ENCODE data around the gene PRKN.

Gene PRKN

GRCh38 chr6:161575523-161576254 lies 1151.9 kb downstream of the PRKN start (continued):
- TF ChIP-seq TSHZ1 (tag by site-specific recombination; IDR thresholded peaks at IDR 0.05; ENCODE audit: borderline replicate concordance) (no peak), ZNF624 (tag by site-specific recombination; IDR thresholded peaks at IDR 0.05) (no peak), ZNF23 (tag by site-specific recombination; IDR thresholded peaks at IDR 0.05; ENCODE audit: borderline replicate concordance) (no peak), ZNF398 (tag by site-specific recombination; IDR thresholded peaks at IDR 0.05) (no peak), RBAK (tag by site-specific recombination; IDR thresholded peaks at IDR 0.05) (no peak), ZNF548 (tag by site-specific recombination; IDR thresholded peaks at IDR 0.05) (no peak), MEIS1 (CRISPR knock-in tag; IDR thresholded peaks at IDR 0.05; ENCODE audit: borderline replicate concordance) (no peak), PRDM4 (tag by site-specific recombination; IDR thresholded peaks at IDR 0.05) (no peak), ZNF211 (tag by site-specific recombination; IDR thresholded peaks at IDR 0.05; ENCODE audit: low read depth) (no peak)

GRCh38 chr6:161568885-161569456 lies 1158.6 kb downstream of the PRKN start:
- H3K9me3 ChIP-seq (ENCODE audit: control insufficient read depth, insufficient read depth, low read depth, low read length) = no peaks in the 10 kb centered on the region
- ChIA-PET CTCF (interaction anchor here (1.2 kb wide), 1 partner anchor 9 kb away, joined by 3 read pairs; no protein-coding TSS in a partner anchor), POLR2A (no interaction called here)
- no peak overlapping the region for H3K4me3 ChIP-seq (ENCODE audit: low read depth, low read length)
- TF ChIP-seq ZNF311 (tag by site-specific recombination; IDR thresholded peaks at IDR 0.05; ENCODE audit: borderline replicate concordance) = no peak
- no peak for TF ChIP-seq ZBTB11 (tag by site-specific recombination; conservative IDR thresholded peaks at IDR 0.05; ENCODE audit: low read depth)
- no peak for TF ChIP-seq ZBTB49 (tag by site-specific recombination; IDR thresholded peaks at IDR 0.05; ENCODE audit: low read depth)
- no peak for TF ChIP-seq ZNF561 (tag by site-specific recombination; IDR thresholded peaks at IDR 0.05; ENCODE audit: borderline replicate concordance)
- no peak for TF ChIP-seq OVOL3 (tag by site-specific recombination; IDR thresholded peaks at IDR 0.05)
- TF ChIP-seq ZNF18 (tag by site-specific recombination; IDR thresholded peaks at IDR 0.05) = no peak
- TF ChIP-seq ZFP69B (tag by site-specific recombination; IDR thresholded peaks at IDR 0.05) = no peak
- TF ChIP-seq ZNF521 (tag by site-specific recombination; IDR thresholded peaks at IDR 0.05) = no peak
- H3K27ac ChIP-seq (ENCODE audit: extremely low read depth, low read depth, low read length) = no peak overlapping the region
- no peaks in the 10 kb centered on the region for H3K36me3 ChIP-seq (ENCODE audit: control insufficient read depth in 2 of 2, insufficient read depth in 1 of 2, low read length in 2 of 2)
- H3K4me1 ChIP-seq (ENCODE audit: control insufficient read depth, insufficient read depth, low read length) = no peaks in the 10 kb centered on the region
